Activated CD4-positive, alpha-beta T cell treated with anti-CD3 and anti-CD28 coated beads, Interleukin-2, amount 50 U/mL, for 1 hour (primary cell): ENCODE data around the gene TEX54.
"Not testable (repeated sequence)": the region's sequence is repeated elsewhere in the genome, so short reads cannot be mapped to it uniquely, and the experiment has no call there.

Experiments used
- DNase-seq: peaks from one replicate; pipeline ENCODE4 v3.0.0-alpha.2; 2020

TEX54 gene

DNA sequence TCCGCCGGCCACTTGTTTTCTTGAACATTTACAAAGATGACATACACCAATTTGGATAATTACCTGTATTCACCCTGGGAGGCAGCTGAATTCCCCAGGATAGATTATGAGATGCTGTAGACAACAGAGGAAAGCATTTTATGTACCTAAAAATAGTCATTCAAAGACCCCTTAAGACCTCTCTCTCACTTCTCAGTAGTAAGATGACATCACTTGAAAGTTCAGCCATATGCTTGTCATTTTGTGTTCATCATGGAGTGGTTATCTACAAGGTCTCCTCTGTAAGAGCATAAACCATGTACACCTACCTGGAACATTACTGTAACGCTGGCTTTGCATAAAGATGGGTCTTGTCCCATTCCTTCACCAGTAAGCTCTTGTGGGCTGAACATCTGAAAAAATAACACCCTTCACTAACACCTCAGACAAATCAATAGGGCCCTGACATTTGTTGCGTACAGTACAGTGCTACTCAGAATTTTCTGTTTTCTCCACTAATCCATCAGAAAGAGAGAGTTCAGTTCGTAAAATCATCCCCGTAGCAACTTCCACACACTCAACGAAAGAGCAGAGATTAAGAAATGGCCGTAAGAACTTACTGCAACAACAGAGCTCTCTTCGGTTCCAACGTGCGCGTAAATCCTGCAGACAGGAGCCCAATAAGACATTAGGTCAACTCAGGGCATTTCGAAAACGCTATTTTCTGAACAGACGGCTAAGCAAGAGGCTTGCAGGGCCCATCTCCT, 22.4 kb upstream of the TEX54 start:
- no peak for DNase-seq

DNA sequence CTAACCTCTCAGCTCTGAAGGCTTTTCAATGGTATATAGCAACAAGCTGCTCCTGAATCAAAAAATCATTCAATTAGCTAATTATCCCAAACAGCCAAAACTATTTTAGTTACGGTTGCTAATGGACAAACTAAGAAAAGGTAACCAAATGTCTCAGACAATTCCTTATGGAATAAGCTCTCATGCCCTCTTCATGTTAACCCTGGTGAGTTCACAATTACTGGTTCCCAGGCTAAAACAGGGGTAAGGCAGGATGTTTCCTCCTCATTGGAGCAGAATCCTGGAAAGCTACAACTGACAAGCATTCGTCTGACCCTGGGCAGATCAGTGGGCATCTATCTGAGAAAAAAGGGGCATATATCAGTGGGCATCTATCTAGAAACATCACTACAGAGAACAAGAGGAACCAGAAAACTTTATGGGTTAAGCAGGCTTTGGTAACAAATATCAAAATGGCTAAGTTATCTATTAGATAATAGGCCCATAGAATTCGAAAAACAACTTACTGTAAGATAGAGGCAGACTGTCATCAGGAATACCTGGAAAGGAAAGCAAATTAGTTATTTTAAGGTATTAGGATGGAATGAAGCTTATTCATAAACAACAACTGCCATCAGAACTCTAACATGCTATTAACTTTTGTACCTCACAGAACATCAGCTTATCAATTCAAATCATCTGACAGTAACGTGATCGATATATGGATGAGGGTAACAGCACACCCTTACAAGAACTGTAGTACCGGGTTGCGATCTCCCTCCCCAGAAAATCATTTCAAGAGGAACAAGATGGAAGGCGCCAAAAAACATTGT, 21.6 kb upstream of the TEX54 start:
- DNase-seq: no peak

DNA sequence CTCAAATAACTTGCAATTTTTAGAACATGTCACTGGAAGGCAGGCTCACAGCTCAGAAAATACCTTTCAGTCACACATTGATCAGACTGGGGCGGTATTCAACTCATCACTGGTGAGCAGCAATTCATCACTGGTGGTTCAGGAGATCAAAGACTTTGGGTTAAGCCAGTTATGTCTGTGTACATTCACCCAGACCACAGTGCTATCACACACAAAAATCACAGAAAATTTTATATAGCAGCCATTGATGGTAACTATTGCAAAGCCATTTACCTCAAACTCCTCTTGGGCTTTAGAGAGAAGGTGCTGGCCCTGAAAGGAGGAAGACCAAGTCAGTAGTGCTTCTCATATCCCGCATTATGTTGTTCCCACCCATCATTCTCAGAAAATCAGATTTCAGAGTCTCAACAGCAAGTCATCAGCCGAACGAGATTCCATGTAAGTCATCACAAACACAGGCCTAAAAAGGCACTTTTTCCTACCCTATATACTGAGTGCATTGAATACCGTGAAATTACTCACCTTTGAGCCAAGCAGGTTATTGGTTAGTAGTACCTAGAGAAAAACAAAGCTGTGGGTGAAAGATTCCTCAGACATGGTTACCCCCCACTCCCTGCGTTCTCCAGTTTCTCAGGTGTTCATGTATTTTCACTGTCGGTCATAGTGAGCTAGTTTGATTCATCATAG, 20.8 kb upstream of the TEX54 start:
- no peak for DNase-seq

DNA sequence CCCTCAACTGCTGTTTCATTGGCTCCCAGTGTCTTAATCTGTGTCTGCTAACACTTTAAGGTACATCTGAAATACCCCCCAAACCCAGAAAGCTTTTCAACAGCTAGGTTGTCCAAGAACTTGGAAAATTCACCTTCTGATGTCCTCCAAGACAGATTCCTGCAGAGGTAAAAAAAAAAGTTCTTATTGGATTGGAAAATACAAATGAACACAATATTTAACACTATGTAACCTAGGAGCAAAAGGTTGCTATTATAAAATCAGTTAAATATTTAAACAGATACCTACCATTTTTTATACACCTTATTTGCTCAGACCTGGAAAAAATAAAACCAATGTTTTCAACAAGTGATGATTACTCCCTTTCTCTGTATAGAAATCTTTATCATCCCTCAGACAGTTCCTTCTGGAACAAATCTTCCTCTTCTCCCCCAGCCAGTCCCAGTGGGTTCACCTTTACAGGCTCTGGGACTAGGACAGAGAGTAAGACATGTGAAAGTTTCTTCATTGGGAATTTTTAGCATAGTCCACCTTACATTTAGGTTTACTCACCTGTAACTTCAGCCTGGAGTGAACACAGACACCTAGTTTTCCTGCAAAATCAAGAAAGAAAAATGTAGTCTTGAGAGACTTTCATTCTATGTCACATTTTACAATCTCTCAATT, 20.0 kb upstream of the TEX54 start:
- no peak for DNase-seq

DNA sequence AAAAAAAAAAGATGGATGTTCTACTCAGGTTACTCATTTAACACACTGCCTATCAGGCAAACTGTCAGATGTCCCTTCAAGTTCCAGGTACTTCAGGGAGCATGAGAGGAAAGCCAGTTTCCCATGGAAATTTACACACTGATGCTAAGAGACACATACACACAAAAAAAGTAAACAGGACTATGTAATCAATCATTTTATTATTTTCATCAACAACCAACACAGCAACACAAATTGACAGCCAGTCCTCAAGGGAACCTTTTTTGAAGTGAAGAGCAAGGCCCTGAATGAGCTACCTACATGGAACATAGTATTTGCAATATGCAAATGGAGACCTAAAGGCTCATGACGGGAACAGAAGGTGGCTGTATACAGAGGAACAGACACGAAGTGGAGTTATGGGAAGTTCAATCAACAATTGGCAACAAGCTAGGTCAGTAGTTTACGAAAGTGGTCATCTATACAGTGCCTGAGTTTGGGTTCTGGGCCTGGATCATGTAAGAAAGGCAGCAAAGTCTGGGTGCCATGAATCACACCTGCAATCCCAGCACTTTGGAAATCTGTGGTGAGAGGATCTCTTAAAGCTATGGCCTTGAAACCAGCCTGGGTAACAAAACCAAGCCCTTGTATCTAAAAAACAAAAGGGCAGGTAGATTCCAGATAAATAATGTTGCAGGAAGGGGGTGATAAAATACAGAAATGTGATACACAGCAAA, 19.3 kb upstream of the TEX54 start:
- DNase-seq: no peak

DNA sequence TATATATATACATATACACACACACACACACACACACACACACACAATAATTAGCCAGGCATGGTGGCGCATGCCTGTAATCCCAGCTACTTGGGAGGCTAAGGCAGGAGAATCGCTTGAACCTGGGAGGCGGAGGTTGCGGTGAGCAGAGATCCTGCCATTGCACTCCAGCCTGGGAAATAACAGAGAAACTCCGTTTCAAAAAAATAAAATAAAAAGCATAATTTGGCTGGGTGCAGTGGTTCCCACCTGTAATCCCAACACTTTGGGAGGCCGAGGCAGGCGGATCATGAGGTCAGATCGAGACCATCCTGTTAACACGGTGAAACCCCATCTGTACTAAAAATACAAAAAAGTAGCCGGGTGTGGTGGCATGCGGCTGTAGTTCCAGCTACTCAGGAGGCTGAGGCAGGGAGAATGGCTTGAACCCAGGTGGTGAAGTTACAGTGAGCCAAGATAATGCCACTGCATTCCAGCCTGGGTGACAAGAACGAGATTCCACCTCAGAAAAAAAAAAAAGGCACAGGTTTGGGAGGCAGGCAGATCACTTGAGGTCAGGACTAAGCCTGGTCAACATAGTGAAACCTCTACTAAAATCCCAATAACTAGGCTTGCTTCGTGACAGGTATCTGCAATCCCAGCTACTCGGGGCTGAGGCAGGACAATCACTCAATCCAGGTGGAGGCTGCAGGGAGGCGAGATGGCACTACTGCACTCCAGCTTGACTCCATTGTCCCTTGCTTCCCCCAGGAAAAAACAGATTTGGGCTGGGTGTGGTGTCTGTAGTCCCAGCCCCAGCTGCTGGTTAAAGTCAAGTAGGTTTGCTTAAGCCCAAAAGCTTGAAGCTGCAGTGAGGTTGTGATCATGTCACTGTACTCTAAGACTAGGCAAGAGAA, 18.5 kb upstream of the TEX54 start:
- no peak for DNase-seq

DNA sequence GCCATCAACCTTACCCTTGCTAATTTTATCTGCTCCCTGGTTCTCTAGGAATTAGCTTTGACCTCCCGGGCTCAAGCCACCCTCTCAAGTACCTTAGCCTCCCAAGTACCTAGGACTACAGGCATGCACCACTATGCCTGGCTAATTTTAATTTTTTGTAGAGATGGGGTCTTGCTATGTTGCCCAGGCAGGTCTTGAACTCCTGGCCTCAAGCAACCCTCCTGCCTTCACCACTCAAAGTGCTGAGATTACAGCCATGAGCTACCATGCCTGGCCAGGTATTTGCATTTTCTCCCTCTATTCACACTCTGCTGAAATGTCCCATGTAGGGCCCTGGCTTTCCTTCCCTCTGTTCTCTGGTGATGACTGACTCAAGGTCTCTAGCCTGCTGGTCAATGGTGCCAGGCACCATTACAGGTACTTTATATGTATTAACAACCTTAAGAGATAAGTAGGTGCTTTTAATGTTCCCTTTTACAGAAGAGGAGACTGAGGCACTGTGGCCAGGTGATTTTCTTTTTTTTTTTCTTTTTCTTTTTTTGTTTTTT, 15.2 kb upstream of the TEX54 start:
- no peak for DNase-seq

DNA sequence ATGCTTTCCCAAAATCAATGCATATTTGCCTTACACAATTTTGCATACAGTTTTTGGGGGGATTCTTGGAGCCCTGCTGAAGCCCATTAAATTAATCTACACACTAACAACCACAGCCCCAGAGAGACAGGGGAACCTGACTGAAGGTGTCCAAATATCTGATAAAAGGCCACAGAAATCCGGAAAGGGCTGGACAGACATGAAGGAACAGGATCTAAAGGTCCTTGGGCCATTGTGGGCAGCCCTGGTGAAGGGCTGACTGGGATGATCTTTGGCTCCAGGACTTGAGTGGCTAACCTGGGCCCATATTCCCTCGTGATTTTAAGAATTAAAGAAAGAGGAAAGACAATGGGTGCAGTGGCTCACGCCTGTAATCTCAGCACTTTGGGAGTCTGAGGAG, 13.5 kb upstream of the TEX54 start:
- DNase-seq: no peak

DNA sequence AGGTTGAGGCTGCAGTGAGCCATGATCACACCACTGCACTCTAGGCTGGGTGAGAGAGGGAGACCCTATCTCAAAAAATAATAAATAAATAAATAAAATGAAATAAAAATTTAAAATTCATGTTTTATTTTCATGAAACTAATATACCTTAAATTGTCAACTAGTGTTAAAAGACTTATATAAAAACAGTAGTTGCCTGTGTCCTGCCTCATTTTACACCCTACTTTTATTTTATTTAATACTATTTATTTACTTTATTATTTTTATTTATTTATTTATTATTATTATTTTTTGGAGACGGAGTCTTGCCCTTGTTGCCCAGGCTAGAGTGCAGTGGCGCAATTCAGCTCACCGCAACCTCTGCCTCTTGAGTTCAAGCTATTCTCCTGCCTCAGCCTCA, 11.5 kb upstream of the TEX54 start:
- no peak for DNase-seq

DNA sequence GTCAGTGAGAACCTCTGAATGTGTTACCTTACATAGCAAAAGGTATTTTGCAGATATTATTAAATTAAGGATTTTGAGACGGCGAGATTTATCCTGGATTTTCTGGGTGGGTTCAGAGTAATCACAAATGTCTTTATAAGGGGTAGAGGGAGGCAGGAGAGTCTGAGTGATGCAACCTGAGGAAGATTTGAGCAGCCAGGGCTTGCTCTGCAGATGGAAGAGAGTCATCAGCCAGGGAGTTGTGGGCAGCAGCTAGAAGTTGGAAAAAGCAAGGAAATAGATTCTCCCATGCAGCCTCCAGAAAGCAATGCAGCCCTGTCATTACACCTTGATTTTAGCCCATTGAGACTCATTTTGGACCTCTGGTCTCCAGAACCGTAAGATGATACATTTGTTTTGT, 10.8 kb upstream of the TEX54 start:
- DNase-seq: no peak

DNA sequence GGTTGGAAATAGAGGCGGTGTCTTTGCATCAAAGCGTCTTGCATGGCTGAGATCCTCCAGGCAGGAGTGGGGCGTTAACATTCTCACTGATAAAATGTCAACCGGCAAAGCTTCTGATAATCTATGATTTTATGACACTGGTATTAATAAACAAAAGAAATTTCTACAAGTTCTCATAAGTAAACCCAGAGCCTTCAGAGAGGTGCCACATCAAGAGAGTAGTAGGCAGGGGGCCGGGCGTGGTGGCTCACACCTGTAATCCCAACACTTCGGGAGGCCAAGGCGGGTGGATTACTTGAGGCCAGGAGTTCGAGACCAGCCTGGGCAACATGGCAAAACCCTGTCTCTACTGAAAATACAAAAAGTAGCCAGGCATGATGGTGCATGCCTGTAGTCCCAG, 10.2 kb upstream of the TEX54 start:
- not testable (repeated sequence) for DNase-seq

DNA sequence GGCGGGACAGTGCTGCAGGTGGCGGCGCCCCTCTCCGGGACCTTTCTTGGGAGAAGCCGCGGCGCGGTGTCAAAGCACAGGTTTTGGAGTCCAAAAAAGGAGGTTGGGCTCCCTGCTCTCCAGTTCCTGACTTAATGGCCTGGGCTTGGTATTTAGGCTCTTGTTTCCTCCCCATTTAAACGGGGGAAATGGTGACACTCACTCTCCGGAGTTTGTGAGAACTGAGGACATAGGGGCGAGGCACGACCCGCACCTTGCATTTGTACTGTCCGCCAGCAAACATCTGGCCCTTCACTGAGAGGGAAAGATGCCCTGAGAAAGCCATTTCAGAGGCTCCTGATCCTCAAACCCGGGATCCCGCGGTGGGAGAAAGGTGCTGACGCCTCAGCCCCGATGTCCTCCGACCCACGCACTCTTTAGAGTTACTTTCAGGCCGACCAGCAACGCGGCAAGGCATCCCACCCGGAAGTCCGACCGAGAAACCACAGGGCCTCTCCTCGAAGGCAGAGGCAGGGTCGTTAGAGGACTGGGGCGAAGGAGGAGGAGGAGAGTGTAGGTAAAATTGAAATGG, 9.6 kb upstream of the TEX54 start:
- no peak for DNase-seq

DNA sequence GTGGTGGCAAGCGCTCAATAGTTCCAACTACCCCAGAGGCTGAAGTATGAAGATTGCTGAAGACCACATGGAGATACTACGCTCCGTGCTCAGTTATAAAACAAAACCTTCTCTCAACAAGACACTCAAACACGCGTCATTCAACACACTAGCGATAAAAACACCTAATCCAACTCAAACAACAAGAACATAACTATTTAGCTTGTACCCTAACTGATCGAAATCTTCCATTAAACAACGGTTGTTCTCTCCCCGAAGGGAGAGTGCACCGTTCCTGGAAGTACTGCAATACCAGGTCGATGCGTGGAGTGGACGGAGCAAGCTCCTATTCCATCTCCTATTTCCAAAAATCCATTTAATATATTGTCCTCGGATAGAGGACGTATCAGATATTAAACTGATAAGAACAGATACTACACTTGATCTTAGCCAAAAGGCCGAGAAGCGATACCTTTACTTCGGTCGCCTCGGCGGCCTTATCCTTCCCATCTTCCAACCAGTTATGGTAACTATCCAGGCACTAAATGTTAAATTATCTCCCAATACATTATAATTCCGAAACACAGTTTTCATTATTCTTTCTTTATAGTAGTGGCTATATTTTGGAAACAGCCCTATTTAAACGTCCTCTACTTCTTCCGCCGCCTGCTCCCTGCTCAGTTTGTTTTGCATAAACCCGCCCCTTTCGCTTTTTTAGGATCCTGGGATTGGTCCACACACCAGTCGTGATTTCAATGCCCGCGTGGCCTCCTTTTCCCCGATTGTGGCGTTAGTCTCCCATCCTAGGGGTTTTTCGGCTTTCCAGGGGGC, 8.9 kb upstream of the TEX54 start:
- peak; percentile 74 for DNase-seq

DNA sequence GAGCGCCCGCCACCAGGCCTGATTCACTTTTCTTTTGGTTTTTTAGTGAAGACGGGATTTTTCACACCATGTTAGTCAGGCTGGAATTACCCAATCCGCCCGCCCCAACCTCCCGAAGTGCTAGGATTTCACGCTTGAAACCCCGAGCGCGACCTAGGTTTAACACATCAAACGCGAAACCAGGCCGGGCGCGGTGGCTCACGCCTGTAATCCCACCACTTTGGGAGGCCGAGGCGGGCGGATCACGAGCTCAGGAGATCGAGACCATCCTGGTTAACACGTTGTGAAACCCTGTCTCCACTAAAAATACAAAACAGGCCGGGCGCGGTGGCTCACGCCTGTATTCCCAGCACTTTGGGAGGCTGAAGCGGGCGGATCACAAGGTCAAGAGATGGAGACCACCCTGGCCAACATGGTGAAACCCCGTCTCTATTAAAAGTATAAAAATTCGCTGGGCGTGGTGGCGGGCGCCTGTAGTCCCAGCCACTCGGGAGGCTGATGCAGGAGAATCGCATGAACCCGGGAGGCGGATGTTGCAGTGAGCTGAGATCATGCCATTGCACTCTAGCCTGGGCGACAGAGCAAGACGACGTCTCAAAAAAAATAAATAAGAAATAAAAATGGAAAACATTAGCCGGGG, 8.2 kb upstream of the TEX54 start:
- peak; percentile 73 for DNase-seq

DNA sequence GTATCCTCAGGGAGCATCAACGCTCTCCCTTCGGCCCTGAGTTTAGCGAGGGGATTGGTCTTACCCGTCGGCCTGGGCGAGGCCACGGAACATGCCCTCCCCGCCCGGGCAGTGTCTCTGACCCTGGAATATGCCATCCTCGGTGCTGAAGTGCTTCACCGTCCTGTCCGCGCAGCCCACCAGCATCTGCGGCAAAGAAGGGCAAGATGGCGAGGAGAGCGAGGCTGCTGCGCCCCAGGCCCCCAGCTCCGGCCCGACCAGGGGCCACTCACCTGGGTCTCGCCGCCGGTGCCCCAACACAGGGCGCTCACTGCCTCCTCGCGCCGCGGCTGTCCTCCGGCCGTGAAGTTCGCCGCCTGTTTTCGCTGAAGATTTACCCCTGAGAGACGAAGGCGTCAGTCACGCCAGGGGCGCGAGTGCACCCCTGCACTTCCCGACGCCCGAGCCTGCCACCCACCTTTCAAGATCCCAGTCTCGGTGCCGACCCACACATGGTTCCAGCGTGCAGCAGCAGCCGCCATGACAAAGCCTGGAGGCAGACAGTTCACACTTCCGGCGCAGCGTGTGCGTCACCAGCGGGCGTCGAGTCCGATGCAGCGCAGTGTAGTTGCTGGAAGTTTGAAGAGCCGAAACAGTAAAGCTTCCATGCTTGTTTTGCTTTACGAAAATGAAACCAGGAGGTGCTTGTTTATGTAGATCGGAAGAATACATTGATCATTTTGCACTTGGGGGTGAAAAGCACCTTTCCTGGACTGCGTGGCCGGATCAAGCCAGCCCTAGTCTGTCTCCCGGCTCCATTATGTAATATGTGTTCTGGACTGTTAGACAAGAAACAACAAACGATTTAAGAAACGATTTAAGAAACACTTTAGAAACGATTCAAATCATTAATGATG, 6.7 kb upstream of the TEX54 start, which contains the start of gene WDR74:
Gene WDR74 (minus strand): TSS at position 541 of the 896 bp plus-strand sequence. CDS start 20 bp downstream, at position 521.
- DNase-seq: peak; percentile 91

DNA sequence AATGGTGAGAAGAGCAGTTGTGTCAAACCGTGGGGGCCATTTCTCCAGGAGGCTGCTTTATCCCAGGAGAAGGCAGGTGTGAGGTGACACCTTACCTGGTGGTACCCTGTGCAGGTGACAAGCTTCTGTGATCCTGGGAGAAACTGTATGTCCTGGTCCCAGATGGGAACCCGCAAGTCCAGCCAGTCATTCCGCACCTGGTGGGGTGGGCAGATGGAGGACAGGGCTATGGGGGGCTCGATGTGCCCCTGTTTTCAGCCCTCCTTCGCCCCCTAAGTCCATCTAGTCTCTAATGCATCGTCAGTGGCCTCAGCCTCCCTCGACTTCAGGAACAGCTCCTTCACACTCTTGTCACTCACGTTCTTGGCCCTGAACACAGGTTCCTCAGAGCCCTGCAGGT, 2.7 kb upstream of the TEX54 start:
- DNase-seq: no peak

DNA sequence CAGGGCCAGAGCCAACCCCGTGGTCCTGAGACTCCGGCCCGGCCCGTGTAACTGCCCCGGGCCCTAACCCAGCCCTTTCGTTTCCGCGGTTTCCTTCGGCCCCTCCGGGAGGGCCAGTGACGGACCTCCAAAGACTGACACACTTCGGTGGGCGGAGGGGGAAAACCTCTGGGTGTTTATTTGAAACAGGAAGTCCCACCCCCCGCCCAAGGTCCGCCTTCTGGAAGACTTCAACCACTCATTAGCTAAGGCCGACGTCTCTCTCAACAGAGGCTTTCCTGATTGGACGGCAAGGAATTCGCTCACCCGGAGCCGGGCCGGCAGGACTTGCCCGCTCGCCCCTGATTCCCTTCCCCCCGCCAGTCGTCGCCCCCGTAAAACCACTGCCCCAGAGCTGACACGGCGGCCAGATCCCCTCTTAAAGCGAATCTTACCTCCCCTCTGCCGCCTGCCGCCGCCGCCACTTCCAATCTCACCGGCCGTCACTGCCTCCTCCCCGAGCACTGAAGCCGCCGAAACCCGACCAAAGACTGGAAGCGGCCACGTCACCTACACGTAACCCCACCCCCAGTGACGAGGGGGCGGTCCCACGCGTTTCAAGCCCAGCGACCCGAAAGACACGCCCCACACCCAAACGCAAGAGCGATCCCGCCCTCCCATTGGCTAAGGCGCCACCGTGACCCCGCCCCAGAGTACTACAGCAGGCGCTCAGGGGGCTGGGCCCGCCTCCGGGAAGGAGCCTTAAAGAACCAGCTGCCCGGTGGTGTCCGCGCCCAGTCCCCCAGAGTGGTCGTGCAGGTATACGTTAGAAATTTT, 913 bp downstream of the TEX54 start, which contains the start of gene STX5:
Gene STX5 (minus strand): TSS at position 532 of the 816 bp plus-strand sequence. CDS start 808 bp downstream, outside the sequence.
- peak; percentile 100 for DNase-seq
